Right renal pelvis (tissue), 4 donors: ENCODE results near the gene H2BW1. TPM values are rescaled to one million over a fixed set of nuclear protein-coding genes. Genes with fewer than 3 reads are reported as not detected.
"Not testable (repeated sequence)": the region's sequence is repeated elsewhere in the genome, so short reads cannot be mapped to it uniquely, and the experiment has no call there.

Source experiments
- DNase-seq, 4 donors: peaks; one replicate each; pipeline ENCODE4 v3.0.0-alpha.2; 2013; ENCODE audit warnings: low read depth in 4 of 4, low spot score in 3 of 4, missing footprints in 1 of 4
- polyA plus RNA-seq, 4 donors: library from polyadenylated mRNA; unstranded; fragments of 120-200 nt; gene quantifications; one replicate each; pipeline ENCODE4 v1.2.1, GENCODE V29; 2013; ENCODE audit not compliant: insufficient read length in 4 of 4

H2BW1 gene
- polyA plus RNA-seq, result not detected

- DNase-seq, result no peak
Measured at GRCh38 chrX:104013606-104014005, at the start of gene H2BW1. TSS of gene H2BW1 (minus strand) at chrX:104013708. CDS start at chrX:104013576, 132 bp downstream.

DNA sequence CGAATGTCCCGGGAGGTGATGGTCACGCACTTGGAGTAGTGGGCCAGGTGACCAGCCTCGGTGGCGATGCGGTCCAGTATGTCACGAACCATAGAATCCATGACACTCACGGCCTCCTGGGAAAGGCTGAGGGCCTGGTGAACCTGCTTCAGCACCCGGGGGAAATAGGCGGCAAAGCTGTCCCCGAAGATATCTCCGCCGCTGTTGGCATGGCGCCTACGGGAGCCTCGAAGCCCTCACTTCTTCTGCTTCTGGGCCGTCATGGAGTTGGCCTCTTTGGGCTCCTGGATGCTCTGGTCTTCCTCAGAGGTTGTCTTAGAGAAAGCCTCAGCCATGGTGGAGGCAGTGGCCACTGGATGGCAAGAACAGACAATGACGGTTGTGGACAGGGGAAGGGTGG is 49.1 kb upstream of the H2BW1 start:
- not testable (repeated sequence) for DNase-seq

DNA sequence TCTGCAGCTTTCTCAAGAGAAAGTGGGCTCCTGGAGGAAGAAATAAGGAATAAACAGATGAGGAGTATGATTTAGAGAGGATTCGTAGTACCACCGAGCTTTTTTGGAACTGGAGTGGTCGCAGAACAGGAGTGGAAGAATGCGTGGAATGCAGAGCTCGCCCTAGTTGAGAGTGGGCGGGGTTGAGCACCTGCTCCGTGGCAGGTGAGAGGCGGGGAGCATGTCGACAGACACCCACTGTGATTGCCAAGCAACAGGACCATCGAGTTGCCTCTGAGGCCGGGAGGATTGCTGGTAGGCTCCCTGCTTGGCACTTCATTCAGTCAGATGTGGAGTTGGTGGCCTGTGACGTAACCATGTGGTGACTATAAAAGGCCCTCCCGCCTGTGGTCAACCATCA is 41.4 kb upstream of the H2BW1 start:
- DNase-seq, result not testable (repeated sequence)

GRCh38 chrX:104047171-104047570 is 33.7 kb upstream of the H2BW1 start:
- DNase-seq, result no peak

- no peak for DNase-seq
Measured at GRCh38 chrX:104045642-104046041, 32.1 kb upstream of the H2BW1 start.

DNA sequence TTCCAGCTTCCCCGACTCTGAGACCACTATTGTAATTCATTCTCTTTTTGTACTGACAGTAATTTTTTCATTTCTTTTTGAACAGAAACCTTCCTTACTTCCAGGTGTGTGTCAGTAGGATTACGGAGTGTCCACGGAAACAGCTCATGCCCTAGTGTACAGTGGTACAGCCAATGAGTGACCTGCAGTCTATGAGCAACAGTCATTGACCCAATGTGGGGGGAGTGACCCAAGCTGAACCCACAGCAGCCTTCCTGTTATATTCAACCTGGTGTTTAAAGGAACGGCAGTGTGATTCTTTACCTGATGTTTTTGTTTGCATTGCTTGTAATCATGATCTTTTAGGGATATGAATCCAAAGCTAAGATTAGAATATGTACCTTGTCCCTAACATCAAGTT is 27.5 kb upstream of the H2BW1 start:
- DNase-seq, result no peak

- no peak for DNase-seq
Measured at GRCh38 chrX:104039689-104040505, 26.4 kb upstream of the H2BW1 start, which contains the start of gene H2BW2. TSS of gene H2BW2 (plus strand) at chrX:104039956. CDS start at chrX:104039995, 39 bp downstream.

- no peak for DNase-seq
Measured at GRCh38 chrX:104018126-104018525, 4.6 kb upstream of the H2BW1 start.

DNA sequence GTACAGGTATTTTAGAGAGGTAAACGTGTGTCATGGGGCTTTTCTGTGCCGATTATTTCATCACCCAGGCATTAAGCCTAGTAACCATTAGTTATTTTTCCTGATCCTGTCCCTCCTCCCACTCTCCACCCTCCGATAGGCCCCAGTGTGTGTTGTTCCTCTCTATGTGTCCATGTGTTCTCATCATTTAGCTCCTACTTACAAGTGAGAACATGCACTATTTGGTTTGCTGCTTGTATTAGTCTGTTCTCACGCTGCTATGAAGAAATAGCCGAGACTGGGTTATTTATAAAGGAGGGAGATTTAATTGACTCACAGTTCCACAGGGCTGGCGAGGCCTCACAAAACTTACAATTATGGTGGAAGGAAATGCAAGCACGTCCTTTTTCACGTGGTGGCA is 2.1 kb upstream of the H2BW1 start:
- DNase-seq, result not testable (repeated sequence)

DNA sequence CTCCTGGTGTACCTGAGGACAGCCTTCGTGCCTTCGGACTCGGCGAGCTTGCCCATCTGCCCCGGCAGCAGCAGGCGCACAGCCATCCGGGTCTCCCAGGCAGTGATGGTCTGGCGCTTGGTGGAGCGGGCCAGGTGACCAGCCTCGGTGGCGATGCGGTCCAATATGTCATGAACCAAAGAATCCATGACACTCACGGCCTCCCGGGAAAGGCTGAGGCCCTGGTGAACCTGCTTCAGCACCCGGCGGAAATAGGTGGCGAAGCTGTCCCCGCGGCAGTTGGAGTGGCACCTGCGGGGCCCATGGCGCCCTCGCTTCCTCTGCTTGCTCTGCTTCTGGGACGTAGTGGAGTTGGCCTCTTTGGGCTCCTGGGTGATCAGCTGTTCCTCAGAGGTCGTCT is 350 bp downstream of the H2BW1 start:
- no peak for DNase-seq

- no peak for DNase-seq
Measured at GRCh38 chrX:104008831-104009230, 4.7 kb downstream of the H2BW1 start.

GRCh38 chrX:103999234-103999633 is 14.3 kb downstream of the H2BW1 start:
- no peak for DNase-seq

GRCh38 chrX:103983508-103983907 is 30.0 kb downstream of the H2BW1 start:
- not testable (repeated sequence) for DNase-seq

DNA sequence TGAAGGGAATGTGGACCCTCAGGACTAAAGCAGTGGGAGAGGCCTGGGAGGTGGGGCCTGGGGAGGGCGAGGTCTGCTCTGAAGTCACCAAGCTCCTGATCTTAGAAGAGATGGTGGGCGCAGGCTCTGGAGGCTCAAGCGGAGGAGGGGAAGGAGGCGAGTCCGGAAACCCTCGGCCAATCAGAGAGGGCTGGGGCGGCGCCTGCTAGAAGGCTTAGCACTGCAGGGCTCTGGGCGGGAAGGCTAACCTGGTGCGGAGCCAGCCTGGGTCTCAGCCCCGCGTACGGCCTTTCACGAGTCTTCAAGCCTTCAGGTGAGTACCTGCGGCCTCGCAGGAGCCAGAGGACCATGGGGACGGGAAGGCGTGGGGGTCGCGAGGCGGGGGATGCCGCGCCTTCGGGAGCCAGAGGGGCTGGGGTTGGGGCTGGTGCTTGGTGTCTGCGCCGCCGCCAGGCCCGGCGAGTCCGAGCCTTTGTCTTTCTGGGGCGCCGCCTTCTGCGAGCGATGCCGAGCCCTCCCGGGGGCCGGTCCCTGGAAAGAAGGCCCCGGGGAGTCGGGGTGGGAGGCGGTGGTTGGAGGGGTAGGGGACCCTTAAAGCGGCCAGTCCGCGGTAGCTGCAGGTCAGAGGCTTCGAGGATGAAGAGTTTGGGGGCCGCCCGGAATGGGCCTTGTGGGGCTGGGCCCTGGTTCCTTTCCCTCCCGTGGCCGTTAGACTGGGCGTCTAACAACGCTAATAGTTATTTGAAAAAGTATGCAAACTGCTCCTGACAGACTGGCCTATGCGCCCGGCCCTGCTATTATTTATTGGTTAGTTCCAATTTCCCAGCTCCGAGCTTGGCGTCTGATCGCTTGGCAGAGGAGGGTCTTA is 50.9 kb downstream of the H2BW1 start, which contains the start of gene TMSB15B:
TMSB15B (plus strand) TSS at position 217 of the 868 bp plus-strand sequence.
- not testable (repeated sequence) for DNase-seq

Other genes starting within 250 kb of the H2BW1 start
- 10 to 100 TPM in 1 of 4 donors, 1 to 10 TPM in 3; 6.8 to 20.4 (median 7.3) TPM for gene PLP1, start 236.9 kb downstream of the H2BW1 start, polyA plus RNA-seq
- 1 to 10 TPM; 2.4 to 3.2 (median 2.9) TPM for gene RAB9B, start 181.5 kb downstream of the H2BW1 start, polyA plus RNA-seq
- gene TMSB15B, start 51.1 kb downstream of the H2BW1 start, polyA plus RNA-seq, result 10 to 100 TPM; 20.3 to 27.8 (median 24.4) TPM
- 1 to 10 TPM in 1 of 4 donors, under 1 TPM in 3; 0.42 to 1.3 (median 0.94) TPM for gene H2BW2, start 26.2 kb upstream of the H2BW1 start, polyA plus RNA-seq
- gene TMSB15C, start 62.5 kb upstream of the H2BW1 start, polyA plus RNA-seq, result 10 to 100 TPM in 2 of 4 donors, 1 to 10 TPM in 2; 9.4 to 11.4 (median 9.9) TPM
- gene ZCCHC18, start 98.8 kb upstream of the H2BW1 start, polyA plus RNA-seq, result 1 to 10 TPM; 3.6 to 5.0 (median 4.9) TPM
- gene SLC25A53, start 143.3 kb upstream of the H2BW1 start, polyA plus RNA-seq, result 10 to 100 TPM in 1 of 4 donors, 1 to 10 TPM in 3; 8.3 to 12.0 (median 9.4) TPM
- gene FAM199X, start 152.7 kb upstream of the H2BW1 start, polyA plus RNA-seq, result 10 to 100 TPM; 39.5 to 48.9 (median 46.6) TPM
- gene ESX1, start 241.2 kb upstream of the H2BW1 start, polyA plus RNA-seq, result not detected